Kidney (tissue), 14 donors: ENCODE measurements around the gene RIPPLY2. TPM values are rescaled to one million over a fixed set of nuclear protein-coding genes. Genes with fewer than 3 reads are reported as not detected.

ENCODE experiments used
- DNase-seq, 5 donors: peaks; one replicate each; pipeline ENCODE4 v3.0.0-alpha.2; 2013 to 2020
- FAIRE-seq: peaks from 2 replicates; lab custom pipeline; 2012; peaks lifted over from hg19 to GRCh38; lab: Jason Lieb, UNC
- H3K27ac ChIP-seq, 2 donors: one replicate each; pipeline ENCODE4 v1.7.0; 2013; ENCODE audit warnings: low read depth in 2 of 2, low read length in 2 of 2, inconsistent platforms in 1 of 2
- H3K27me3 ChIP-seq: one replicate; pipeline ENCODE4 v1.7.1; 2013; ENCODE audit warnings: low read length, inconsistent platforms; ENCODE audit not compliant: control insufficient read depth, insufficient read depth
- H3K36me3 ChIP-seq, 3 donors: one replicate each; pipeline versions ENCODE4 v1.7.0 to v1.7.1; 2013; ENCODE audit warnings: low read length in 3 of 3, control low read depth in 1 of 3, inconsistent platforms in 1 of 3; ENCODE audit not compliant: insufficient read depth in 3 of 3, control insufficient read depth in 2 of 3
- H3K4me1 ChIP-seq, 3 donors: one replicate each; pipeline versions ENCODE4 v1.7.0 to v1.7.1; 2013; ENCODE audit warnings: low read length in 3 of 3, inconsistent platforms in 1 of 3, low read depth in 1 of 3; ENCODE audit not compliant: control insufficient read depth in 2 of 3, insufficient read depth in 2 of 3
- H3K4me3 ChIP-seq, 3 donors: one replicate each; pipeline versions ENCODE4 v1.7.0 to v1.8.1; 2013; ENCODE audit warnings: low read length in 3 of 3, control low read depth in 1 of 3, inconsistent platforms in 1 of 3
- H3K9ac ChIP-seq, 3 donors: one replicate each; pipeline versions ENCODE4 v1.7.0 to v1.7.1; 2013; ENCODE audit warnings: low read length in 3 of 3, control low read depth in 1 of 3, inconsistent platforms in 1 of 3
- H3K9me3 ChIP-seq, 3 donors: one replicate each; pipeline versions ENCODE4 v1.7.0 to v1.7.1; 2013; ENCODE audit warnings: low read length in 3 of 3, control low read depth in 1 of 3, inconsistent platforms in 1 of 3; ENCODE audit not compliant: control insufficient read depth in 2 of 3, insufficient read depth in 1 of 3
- intact Hi-C: fragments of 100-400 bp; cut with DNase I; formaldehyde crosslinking; loops from one replicate; pipeline ENCODE4 v1.11.1; 2022
- polyA plus RNA-seq: library from polyadenylated mRNA; stranded (reverse); fragments of 350-450 nt; fragmentation: Illumina TruSeq; extraction: RNeasy Lipid Tissue Mini Kit (QIAGEN cat#74804); gene quantifications from one replicate; pipeline ENCODE4 v1.2.3, GENCODE V29; 2014; ENCODE audit warnings: low read depth, low replicate concordance; ENCODE audit not compliant: insufficient read depth
- total RNA-seq: library from RNA; stranded (reverse); fragmentation: NEBNext Ultra II Directional; extraction: Animal tissue kit (Norgen Biotek cat#: 25700); gene quantifications from one replicate; pipeline ENCODE4 v1.2.1, GENCODE V29; 2021
- TF ChIP-seq, protein P1 (sequence below): IDR thresholded peaks from 3 replicates; pipeline ENCODE4 v1.5.1; 2012; ENCODE audit warnings: mild to moderate bottlenecking, moderate library complexity, borderline replicate concordance; ENCODE audit not compliant: insufficient read depth; ENCODE audit errors: extremely low read depth
- donor health status: control.
- donor health status: control.
- donor health status: control.
- donor health status: control.
- donor health status: control.
- donor health status: DM: yes; HTN: yes; CAD: no.
- donor health status: Normal renal cell carcinoma (clear cell type).

RIPPLY2 gene
- total and polyA plus RNA-seq, 2 donors from 2014 or later: 0.38 TPM; not detected in 1

GRCh38 chr6:83872386-83873118 is 19.4 kb downstream of the RIPPLY2 start:
- Histone ChIP-seq H3K27me3 (no peaks in the 10 kb centered on the region), H3K36me3 (peaks cover 0 to 1% (median 0%) of the 10 kb centered on the region in 3 donors), H3K27ac (no peak overlapping the region), H3K9ac (no peak overlapping the region), H3K4me1 (no peaks in the 10 kb centered on the region), H3K4me3 (no peak overlapping the region), H3K9me3 (peaks cover 0 to 2% (median 0%) of the 10 kb centered on the region in 3 donors)
- TF ChIP-seq, protein P1, sequence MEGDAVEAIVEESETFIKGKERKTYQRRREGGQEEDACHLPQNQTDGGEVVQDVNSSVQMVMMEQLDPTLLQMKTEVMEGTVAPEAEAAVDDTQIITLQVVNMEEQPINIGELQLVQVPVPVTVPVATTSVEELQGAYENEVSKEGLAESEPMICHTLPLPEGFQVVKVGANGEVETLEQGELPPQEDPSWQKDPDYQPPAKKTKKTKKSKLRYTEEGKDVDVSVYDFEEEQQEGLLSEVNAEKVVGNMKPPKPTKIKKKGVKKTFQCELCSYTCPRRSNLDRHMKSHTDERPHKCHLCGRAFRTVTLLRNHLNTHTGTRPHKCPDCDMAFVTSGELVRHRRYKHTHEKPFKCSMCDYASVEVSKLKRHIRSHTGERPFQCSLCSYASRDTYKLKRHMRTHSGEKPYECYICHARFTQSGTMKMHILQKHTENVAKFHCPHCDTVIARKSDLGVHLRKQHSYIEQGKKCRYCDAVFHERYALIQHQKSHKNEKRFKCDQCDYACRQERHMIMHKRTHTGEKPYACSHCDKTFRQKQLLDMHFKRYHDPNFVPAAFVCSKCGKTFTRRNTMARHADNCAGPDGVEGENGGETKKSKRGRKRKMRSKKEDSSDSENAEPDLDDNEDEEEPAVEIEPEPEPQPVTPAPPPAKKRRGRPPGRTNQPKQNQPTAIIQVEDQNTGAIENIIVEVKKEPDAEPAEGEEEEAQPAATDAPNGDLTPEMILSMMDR: no peak
- FAIRE-seq: no peak
- no peak for DNase-seq
- intact Hi-C loops: no loop called here

- no peak overlapping the region for H3K9ac ChIP-seq
- H3K27ac ChIP-seq: no peak overlapping the region
- H3K4me3 ChIP-seq: no peak overlapping the region
- H3K36me3 ChIP-seq: no peaks in the 10 kb centered on the region
- TF ChIP-seq, protein P1: no peak
- intact Hi-C loops: no loop called here
- FAIRE-seq: no peak
- H3K9me3 ChIP-seq: no peaks in the 10 kb centered on the region
- no peak for DNase-seq
- H3K4me1 ChIP-seq: no peaks in the 10 kb centered on the region
- H3K27me3 ChIP-seq: no peaks in the 10 kb centered on the region
These were observed 20.7 kb downstream of the RIPPLY2 start for GRCh38 chr6:83873869-83874268.

- Histone ChIP-seq H3K27ac (no peak overlapping the region), H3K9me3 (no peaks in the 10 kb centered on the region), H3K4me3 (no peak overlapping the region), H3K27me3 (no peaks in the 10 kb centered on the region), H3K4me1 (no peaks in the 10 kb centered on the region), H3K36me3 (no peaks in the 10 kb centered on the region), H3K9ac (no peak overlapping the region)
- TF ChIP-seq, protein P1: no peak
- intact Hi-C loops: no loop called here
- DNase-seq (no peak), FAIRE-seq (no peak)
These were observed 22.7 kb downstream of the RIPPLY2 start for GRCh38 chr6:83875843-83876242.
